ENCODE data around the gene OR2F1. TPM values are rescaled to one million over a fixed set of nuclear protein-coding genes. Genes with fewer than 3 reads are reported as not detected.

Gene OR2F1
- total and polyA plus RNA-seq, 10 donors: not detected

GRCh38 chr7:143992670-143993069 lies 38.0 kb downstream of the OR2F1 start:
- Histone ChIP-seq H3K4me1 (no peaks in the 10 kb centered on the region), H3K9me3 (peaks cover 0 to 22% (median 16%) of the 10 kb centered on the region in 8 donors), H3K4me3 (no peak overlapping the region), H3K27ac (no peak overlapping the region), H3K36me3 (no peaks in the 10 kb centered on the region), H3K27me3 (replicated peaks in 1 of 7) (peaks cover 0 to 6% (median 0%) of the 10 kb centered on the region in 7 donors)
- TF ChIP-seq POLR2AphosphoS5 (IDR thresholded peaks at IDR 0.05) (no peak), POLR2A (IDR thresholded peaks at IDR 0.05) (no peak), CTCF (IDR thresholded peaks at IDR 0.05 in 8 of 11, conservative IDR thresholded peaks at IDR 0.05 in 3 of 11) (no peak)
- DNase-seq: no peak
- intact Hi-C loops (cut with DNase I; ENCODE audit: low total_unique reads): no loop called here

- Histone ChIP-seq H3K27me3 (replicated peaks in 1 of 7) (peaks cover 0 to 6% (median 0%) of the 10 kb centered on the region in 7 donors), H3K4me3 (no peak overlapping the region), H3K27ac (no peak overlapping the region), H3K36me3 (no peaks in the 10 kb centered on the region), H3K4me1 (no peaks in the 10 kb centered on the region), H3K9me3 (peaks cover 0 to 19% (median 15%) of the 10 kb centered on the region in 8 donors)
- intact Hi-C loops (cut with DNase I; ENCODE audit: low total_unique reads): no loop called here
- TF ChIP-seq POLR2AphosphoS5 (IDR thresholded peaks at IDR 0.05) (no peak), POLR2A (IDR thresholded peaks at IDR 0.05) (no peak), CTCF (IDR thresholded peaks at IDR 0.05 in 8 of 11, conservative IDR thresholded peaks at IDR 0.05 in 3 of 11) (no peak)
- DNase-seq: no peak
- WGBS, 5 donors: 89 to 96% (median 93%) methylated on average over 3 of the region's 3 CpGs
Observed at GRCh38 chr7:143993924-143994323, 39.3 kb downstream of the OR2F1 start.

GRCh38 chr7:144000020-144000419 lies 45.4 kb downstream of the OR2F1 start, which contains the start of gene OR6B1:
Gene OR6B1 (plus strand): TSS chr7:144000320. CDS start chr7:144003997, 3,677 bp downstream.
- H3K27me3 ChIP-seq (replicated peaks in 1 of 7): no peaks in the 10 kb centered on the region
- H3K4me1 ChIP-seq: no peaks in the 10 kb centered on the region
- no peaks in the 10 kb centered on the region for H3K36me3 ChIP-seq
- H3K27ac ChIP-seq: no peak within 1 kb of the TSS
- TF ChIP-seq POLR2AphosphoS5 (IDR thresholded peaks at IDR 0.05) (no peak), POLR2A (IDR thresholded peaks at IDR 0.05) (no peak), CTCF (IDR thresholded peaks at IDR 0.05 in 8 of 11, conservative IDR thresholded peaks at IDR 0.05 in 3 of 11) (no peak)
- H3K4me3 ChIP-seq: no peak within 1 kb of the TSS
- no peaks in the 10 kb centered on the region for H3K9me3 ChIP-seq
- intact Hi-C loops (cut with DNase I; ENCODE audit: low total_unique reads): no loop called here
- 77 to 88% (median 80%) methylated on average over 4 of the region's 4 CpGs for WGBS, 5 donors
- DNase-seq: no peak

- 63 to 88% (median 80%) methylated on average over 3 of the region's 3 CpGs for WGBS, 5 donors
- H3K4me1 ChIP-seq: no peaks in the 10 kb centered on the region
- H3K27ac ChIP-seq: no peak overlapping the region
Observed at GRCh38 chr7:144001543-144001942, 46.9 kb downstream of the OR2F1 start.

More at GRCh38 chr7:144001543-144001942, 46.9 kb downstream of the OR2F1 start:
- Histone ChIP-seq H3K9me3 (no peaks in the 10 kb centered on the region), H3K27me3 (replicated peaks in 1 of 7) (no peaks in the 10 kb centered on the region), H3K36me3 (no peaks in the 10 kb centered on the region), H3K4me3 (no peak overlapping the region)
- no peak for DNase-seq
- intact Hi-C loops (cut with DNase I; ENCODE audit: low total_unique reads): no loop called here
- TF ChIP-seq POLR2AphosphoS5 (IDR thresholded peaks at IDR 0.05): no peak
- no peak for TF ChIP-seq CTCF (IDR thresholded peaks at IDR 0.05 in 8 of 11, conservative IDR thresholded peaks at IDR 0.05 in 3 of 11)
- no peak for TF ChIP-seq POLR2A (IDR thresholded peaks at IDR 0.05)
